Activated T-cell treated with anti-CD3 and anti-CD28 coated beads for 4 hours (primary cell): ENCODE data around the gene CGNL1.

Experiments
- DNase-seq: peaks from one replicate; pipeline ENCODE4 v3.0.0-alpha.2; 2020

Gene CGNL1

DNA sequence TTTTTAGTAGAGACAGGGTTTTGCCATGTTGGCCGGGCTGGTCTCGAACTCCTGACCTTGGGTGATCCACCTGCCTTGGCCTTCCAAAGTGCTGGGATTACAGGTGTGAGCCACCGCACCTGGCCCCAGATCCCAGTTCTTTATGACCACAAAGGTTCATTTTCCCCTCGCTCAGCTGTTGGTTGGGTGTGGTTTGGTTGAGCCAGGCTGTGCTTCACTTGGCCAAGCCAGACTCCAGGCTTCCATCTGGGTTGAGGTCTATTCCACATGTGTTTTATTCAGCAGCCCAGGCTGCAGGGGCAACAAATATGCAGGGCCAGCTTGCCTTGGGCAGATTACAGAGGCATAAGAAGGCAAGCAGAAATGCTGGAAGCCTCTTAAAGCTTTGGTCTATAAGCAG, 13.7 kb downstream of the CGNL1 start:
- no peak for DNase-seq

DNA sequence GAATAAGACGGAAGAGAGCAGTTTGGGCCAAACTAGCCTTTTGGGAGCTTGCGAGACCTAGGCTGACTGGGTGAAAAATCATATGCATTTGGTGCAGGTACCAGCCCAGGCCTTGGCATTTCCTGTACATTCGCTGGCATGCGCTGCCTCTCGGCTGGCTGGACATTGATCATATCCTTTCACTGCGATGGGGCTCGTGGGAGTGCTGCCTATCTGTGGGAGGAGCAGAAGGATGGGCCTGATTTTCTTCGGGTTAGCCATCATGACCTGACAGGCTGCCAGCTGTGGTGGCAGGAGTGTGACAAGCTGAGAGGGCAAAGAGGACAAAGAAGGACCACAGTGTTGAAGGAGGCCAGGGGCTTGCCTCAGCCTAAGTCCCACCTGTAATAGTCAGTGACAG, 14.3 kb downstream of the CGNL1 start:
- DNase-seq, result no peak

DNA sequence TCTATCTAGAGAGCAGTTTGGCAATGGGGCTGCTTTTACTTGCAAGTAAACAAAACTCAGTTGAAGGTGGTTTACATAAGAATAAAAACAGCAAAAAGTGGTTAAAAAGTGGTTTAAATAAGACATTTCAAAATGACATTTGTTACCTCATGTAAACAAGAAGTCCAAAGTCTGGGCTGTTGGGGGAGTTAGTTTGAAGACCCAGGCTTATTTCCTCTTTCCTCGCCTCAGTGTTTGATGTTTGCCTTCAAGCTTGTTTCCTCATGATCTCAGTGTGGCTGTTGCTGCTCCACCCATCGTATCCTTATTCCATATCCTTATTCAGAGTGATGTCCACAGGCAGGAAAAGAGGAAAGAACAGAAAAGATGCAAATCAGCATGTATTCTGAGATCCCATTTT, 15.2 kb downstream of the CGNL1 start:
- no peak for DNase-seq

DNA sequence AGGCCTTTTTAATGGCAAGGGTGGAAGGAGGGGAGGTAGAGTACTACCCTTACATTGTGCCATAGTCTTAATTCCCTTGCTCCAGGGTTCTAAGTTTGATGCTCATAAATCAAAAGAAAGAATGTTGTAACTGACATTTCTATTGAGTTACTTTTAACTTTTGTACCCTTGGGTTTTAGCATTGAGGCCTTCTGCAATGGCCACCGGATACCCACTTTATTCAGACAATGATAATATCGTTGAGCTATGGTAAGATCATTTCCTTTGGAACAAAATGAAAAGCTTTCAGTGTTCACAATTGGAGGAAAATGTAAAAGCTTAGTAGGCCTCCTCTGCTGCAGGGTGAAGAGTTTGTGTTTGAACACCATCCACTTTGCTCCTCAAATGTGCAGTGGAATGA, 16.8 kb downstream of the CGNL1 start:
- DNase-seq, result no peak

DNA sequence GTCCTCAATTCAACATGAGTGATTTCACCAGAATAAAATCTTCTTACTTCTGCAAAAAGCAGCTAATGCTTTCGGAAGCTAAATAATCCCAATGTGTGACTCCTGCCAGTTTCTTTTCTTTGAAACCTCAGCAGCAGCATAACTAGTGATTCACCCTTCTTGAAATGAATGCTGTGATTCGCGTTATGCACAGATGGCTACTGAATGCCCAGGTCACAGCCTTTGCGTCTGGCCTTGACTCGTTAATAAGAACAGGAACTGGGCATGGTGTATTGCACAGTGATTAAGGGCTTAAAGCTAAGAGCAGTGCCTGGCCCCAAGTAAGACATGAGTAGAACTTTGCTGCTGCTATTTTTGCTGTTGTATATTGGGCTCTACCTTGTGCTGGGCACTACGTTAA, 19.0 kb downstream of the CGNL1 start:
- DNase-seq, result no peak

DNA sequence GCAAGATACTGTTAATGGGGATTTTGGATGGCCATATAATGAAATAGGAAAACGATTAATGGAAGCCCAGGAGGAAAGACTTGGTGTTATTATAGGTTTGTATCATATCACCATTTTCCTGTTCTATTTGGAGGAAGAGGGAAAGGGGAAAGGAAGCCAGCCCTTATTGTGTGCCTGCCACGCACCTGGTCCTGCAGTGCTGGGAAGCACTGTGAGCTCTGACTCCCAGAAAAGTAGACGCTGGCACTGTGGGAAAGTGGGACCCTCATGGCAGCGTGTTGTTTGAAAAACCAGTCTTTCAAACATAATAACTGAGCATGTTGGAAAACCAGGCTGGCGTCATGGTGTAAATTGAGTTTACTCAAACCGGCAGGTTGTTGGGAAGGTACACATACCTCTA, 22.0 kb downstream of the CGNL1 start:
- DNase-seq, result no peak

DNA sequence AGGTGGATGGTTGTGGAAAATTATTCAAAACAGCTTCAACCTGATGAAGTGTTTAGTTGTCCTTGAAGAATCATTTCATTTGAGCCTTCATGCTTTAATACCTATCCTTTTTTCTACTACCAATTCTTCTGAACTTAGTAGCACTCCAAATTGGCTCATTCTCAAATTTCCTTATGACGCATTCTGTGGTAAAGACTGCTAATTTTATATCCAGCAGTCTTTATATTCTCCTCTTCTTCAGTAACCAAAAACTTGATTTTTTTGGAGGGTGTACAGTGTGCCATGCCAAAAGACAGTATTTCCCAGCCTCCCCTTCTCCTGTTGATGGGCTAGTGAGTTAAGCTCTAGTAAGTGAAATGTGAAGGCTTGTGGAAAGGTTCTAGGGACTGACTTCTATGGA, 25.2 kb downstream of the CGNL1 start:
- DNase-seq, result no peak

DNA sequence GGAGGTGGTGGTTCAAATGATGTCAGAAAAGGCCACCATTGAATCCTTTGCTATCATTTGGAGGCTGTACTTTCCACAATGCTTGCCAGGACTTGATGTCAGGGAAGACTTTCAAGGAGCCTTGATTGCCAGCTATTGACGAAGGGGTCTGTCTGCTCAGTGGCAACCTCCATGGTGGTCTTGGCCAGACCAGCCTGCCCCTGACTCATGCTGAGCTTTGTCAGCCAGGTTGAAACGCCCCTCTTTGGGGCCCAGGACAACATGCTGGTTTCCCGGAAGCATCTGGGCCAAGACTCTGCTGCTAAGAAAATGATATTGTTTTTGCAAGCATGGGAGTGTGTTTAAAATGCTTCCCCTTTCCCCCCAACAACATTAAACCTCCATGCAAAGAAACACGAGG, 26.7 kb downstream of the CGNL1 start:
- no peak for DNase-seq

DNA sequence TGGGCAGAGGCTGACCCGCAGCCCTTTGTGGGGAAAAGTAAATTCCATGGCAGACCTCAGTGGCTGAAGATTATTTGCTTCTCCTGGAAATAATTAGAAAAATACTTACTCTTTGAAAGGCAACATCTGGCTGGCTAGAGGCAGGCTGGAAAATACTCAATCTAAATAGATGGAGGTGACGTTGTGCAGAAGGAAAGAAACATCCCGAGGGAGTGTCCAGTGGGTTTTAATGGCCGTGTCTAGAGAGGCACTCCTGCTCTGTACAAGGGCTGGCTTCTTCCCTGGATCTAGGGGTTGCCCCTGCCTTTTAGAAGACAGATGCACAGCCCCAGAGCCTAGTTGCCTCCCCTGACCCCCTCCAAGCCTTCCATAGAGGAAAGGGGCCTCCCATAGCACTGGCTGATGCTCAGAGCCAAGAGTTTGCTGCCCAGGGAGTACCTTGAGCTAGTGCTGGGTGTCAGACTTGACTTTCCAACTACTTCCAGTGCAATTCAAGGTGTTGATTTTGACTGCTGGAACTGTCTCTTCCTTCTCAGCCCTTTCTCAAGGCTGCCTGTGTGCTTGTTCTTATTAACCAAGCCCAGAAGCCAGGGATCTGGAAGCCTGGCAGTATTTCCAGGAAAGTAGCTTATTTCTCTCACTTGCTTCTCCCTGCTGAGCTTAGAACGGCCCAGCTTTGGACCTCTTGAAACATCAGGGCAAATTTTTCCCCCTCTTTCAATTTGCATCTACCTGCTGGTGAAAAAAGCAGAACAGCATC, 27.4 kb downstream of the CGNL1 start:
- no peak for DNase-seq

DNA sequence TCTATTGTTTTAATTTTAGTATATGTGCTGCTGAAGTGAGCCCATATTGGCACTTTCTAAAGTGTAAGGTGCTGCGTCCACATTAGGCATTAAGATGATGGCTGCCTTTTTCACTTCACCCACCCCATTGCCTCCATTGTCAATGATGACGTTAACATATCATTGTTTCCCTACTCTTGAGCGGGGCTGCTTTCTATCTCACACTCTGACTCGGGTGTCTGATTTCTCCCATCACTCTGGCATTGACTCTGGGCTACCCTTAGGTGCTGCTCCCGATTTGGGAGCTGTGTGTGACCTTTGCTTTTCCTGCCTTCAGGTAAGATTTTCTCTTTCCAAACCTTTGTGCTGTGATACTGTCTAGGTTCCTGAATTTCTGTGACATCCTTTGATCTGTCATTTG, 28.8 kb downstream of the CGNL1 start:
- no peak for DNase-seq

DNA sequence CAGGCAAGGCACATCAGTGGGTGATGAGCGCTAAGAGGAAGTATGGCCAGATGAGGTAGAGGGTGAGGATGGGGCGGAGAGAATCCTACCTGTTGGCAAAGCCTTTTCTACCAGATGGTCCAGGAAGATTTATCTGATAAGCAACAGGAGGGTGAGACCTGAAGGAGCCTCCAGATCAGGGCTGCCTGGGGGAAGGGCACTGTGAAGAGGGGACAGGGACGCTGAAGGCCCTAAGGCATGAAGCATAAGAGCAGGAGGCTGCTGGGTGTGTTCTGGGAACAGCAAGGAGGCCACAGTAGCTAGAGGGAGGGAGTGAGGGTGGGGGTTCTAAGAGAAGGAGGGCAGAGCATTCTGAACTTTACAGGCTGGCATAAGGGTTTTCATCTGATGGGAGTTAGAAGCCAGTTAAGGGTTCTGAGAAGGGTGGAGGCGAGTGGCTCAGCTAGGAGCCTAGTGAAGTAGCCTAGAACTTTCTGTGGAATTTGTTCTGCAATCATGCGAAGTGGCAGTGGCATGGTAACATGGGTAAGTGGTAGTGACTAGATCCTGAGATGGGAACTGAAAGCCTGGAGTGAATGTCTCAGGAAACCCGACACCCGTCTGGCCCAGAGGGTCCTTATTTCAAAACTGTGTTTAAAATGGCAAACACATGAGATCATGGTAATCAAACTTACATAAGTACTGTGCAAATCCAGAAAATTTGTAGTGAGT, 29.9 kb downstream of the CGNL1 start:
- no peak for DNase-seq

DNA sequence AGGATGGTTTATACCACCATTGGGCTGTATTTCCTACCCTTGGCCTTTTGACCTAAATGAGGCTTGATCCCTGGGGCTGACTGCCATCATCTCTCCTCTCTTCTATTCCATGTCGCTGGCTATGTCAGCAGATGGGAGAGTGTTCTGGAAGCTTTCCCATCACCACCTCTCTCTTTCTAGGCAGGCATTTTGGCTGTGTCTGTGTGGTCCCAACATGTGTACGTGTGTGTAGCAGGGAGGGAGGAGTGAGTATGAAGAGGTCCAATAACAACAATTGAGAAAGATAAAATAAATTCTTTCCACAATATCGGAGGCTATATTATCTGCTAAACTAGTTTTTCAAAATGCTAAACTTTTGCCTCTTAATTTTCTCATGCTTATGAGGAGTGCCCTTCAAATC, 34.1 kb downstream of the CGNL1 start:
- no peak for DNase-seq

DNA sequence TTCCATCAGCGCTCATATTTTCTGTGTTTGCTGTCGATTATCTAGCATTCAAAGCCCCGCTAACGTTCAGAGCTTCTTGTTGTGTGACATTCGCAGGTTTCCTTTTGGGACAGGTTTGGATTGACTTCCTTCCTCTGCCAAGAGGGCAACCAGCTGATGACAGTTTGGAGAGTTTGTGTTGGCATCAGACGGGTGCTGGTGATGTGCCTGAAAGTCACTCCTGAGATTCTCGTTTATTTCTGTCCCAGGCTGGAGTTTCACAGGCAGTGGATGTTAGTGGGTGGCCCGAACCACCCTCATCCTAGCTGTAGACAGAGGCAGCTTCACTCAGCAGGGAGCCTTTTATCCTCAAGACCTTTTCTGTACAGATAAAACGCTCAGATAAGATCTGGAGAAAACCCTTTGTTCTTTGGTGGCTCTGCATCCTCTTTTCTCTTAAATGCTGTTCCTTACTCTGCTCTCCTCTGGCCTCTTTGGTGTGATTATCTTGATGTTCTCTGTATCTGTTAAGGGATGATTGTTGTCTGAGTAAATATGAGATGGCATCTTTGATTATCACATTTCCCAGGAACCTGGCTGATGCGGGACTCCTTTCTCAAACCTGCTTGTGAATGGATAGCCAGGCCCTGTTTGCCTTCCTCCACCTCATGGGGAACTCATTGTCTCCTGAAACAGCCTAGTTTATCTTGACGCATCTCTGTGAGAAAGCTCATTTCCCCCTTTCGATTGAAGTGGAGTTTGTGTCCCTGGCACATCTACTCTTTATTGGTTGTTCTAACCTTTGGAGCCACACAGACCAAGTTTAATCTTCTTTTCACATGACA, 35.9 kb downstream of the CGNL1 start:
- DNase-seq, result no peak

DNA sequence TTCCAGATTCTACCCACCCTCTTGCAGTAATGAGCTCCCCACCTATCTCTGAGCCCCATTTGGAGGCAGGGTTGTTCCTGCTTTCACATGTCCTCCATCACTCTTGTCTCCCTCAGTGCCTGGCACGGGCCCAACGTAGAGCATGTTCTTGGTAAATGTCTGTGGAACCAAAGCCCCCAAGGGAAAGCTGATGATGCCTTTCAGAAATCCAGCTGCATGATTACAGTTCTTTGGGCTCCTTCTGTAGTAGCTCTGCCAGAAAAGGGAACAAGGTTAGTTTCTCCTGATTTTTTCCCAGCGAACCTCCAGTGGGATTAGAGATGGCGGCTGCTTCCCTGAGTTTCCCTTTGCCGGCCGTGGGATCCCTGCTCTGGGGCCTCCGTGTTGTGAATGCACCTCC, 39.3 kb downstream of the CGNL1 start:
- DNase-seq, result no peak

DNA sequence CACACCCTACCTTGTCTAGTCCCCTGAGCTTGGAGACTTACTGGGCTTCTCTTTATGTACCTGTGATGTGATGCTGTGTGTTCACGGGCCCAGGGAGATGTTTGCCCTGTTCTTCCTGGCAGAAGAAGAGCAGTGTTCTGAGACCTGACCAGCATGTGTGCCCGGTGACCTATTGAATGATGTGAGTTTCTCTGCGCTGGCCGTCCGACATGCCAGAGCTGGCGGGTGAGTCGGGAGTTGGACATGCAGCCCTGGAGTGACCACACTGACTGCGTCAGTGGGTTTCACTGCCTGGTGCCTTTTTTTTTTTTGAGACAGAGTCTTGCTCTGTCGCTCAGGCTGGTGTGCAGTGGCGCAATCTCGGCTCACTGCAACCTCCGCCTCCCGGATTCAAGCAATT, 42.3 kb downstream of the CGNL1 start:
- DNase-seq, result no peak

DNA sequence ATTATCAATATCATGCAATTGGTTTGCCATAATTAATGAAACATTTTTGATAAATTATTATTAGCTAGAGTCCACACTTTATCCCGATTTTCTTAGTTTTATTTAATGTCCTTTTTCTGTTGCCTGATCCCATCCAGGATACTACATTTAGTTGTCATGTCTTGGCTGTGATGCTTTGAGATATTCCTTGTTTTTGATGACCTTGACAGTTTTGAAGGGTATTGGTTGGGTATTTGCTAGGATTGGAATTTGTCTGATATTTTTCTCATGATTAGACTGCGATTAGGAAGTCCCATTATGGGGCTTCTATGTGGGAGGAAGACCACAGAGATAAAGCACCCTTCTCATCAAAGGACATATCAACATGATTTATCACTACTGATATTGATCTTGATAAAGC, 43.0 kb downstream of the CGNL1 start:
- no peak for DNase-seq

DNA sequence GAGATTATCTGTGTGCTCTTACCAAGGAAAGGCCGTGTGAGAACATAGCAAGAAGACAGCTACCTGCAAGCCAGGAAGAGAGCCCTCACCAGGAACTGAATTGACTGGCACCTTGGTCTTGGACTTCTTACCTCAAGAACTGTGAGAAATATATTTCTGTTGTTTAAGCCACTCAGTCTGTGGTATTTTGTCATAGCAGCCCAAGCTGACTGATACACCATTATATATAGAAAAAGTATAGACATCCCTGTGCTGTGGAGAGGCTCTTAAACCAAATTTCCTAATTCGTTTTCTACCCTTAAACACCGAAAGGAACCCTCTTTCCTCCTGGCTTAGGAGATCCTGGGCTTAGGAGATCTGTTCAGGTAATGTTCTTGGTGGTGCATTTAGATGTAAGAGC, 44.8 kb downstream of the CGNL1 start:
- DNase-seq, result no peak

DNA sequence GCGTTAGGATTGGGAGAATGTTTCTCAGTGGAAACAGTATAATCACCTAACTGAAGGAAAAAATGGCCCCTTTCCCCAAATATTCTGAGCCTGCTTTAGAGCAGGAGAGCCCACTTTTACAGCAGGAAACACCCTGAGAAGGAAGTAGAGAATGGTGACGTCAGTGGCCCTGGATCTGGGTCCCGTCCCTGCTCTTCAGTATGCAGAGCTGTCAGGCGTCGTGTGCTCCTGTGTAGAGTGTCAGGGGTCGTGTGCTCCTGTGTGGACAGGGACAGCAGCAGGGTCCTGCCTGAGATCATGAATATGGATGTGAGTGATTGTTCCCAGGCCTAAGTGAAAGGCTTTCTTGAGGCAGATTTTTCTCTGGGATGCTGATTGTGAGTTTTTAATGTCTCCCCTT, 45.2 kb downstream of the CGNL1 start:
- no peak for DNase-seq

DNA sequence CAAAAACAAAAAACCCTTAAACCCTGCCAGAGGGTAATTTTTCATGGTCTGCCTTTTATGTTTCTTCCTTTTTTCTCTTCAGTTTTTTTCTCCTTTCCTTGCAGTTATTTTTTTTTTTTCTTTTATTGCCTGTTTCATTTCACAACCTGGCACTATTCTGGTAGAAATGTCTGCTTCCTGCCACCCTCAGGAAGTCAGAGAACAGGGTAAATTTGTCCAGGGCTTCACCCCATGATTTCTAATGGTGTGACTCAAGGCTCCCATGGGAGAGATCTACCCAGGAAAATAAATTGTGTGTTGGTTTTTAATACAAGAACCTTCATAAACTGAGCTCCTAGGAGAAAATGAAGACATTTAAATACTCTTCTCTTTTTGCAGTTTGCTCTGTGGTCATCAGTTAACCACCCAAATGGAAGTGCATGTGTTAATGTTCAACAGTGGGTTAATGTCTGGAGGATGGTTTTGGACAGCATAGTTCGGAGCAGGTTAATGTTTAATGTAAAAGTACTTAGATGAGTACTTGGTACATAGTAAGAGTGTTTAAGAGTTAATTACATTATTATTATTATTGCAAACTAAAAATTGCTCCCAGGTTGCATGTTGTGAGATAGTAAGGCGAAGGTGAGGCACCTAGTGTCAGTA, 45.9 kb downstream of the CGNL1 start:
- DNase-seq, result no peak

DNA sequence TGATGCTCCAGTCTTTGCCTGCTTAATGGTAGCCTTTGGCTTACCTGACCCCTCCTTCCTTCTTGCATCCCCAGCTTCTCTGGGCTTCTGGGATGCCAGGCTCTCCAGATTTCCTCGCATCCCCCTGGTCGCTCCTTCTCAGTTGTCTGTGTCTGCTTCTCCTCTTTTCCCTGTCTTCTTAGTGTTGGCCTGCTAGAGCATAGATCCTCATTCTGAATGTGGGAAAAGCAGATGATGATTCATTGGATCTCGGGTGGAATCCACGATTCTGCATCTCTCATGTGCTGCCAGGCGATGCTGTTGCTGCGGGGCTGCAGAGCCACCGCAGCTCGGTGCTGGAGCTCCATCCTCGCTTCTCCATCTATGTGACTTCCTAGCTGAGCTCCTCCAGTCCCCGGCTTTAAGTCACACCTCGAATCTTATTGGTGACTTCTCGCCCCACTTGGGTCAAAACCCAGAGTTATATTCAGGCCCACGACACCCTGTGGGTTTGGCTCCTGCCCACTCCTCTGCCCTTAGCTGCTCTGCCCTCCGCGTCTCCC, 47.4 kb downstream of the CGNL1 start:
- no peak for DNase-seq

DNA sequence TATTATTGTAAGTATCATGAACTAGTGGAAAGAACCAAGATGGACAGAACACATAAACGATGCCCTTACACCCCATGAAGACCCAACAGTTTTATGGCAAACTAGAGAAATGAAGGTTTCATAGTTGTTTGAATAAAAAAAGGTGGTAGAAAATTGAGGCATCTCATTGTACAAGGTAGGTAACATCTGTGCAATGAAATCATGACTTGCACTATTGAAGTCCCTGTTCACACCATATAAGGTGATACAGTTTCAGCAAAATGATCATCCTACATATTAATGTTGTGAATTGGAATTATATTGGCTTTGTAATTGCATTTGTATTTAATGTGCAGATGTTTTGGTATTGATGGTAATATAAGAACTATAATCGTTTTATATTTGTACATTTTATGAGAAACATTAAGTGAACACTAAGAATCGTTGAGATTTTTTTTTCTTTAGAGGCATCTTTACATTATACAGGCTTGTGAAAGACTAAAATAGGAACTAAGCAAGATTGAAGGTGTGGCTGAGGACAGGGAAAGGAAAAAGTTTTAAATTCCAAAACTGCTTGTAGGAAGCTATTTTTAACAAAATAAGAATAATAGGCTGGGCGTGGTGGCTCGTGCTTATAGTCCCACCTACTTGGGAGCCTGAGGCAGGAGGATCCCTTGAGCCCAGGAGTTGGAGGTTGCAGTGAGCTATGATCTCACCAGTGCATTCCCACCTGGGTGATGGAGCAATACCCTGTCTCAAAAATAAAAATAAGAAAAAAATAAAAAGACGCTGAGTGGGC, 48.5 kb downstream of the CGNL1 start:
- DNase-seq, result no peak

DNA sequence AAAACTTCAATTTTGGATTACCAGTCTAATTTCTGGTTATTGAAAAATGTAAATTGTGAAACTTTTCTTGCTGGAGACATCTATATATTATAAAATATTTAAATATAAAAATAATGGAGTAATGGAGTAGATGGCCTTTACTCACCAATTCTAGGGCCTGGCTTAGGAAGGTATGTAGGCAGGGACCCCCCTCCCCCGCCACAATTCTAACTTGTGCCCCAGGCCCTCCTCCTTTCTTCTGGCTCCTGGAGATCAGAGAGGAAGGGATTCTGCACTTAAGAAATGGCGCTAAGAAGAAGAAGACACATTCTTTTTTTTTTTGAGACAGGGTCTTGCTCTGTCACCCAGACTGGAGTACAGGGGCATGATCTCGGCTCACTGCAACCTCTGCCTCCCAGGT, 49.5 kb downstream of the CGNL1 start:
- DNase-seq, result no peak
